NCI-H460 (cell line): ENCODE results near the gene KRTAP10-11. TPM values are rescaled to one million over a fixed set of nuclear protein-coding genes. Genes with fewer than 3 reads are reported as not detected.
"Not testable (repeated sequence)": the region's sequence is repeated elsewhere in the genome, so short reads cannot be mapped to it uniquely, and the experiment has no call there.

Experiments used
- DNase-seq: peaks from one replicate; pipeline ENCODE4 v3.0.0-alpha.2; 2016; ENCODE audit warnings: low read depth; ENCODE audit errors: extremely low read depth
- total RNA-seq: library from RNA; depleted of rRNA; stranded (reverse); fragments of >200 nt; shearing (Covaris generic); gene quantifications from 2 replicates; pipeline ENCODE4 v1.2.3, GENCODE V29; 2014

The KRTAP10-11 gene
- total RNA-seq, 1 experiment from 2014 or later = not detected

GRCh38 chr21:44658913-44659595 lies 12.8 kb downstream of the KRTAP10-11 start:
- DNase-seq = no peak

- not testable (repeated sequence) for DNase-seq
Measured at GRCh38 chr21:44661567-44661966, 15.4 kb downstream of the KRTAP10-11 start.

GRCh38 chr21:44664691-44665090 lies 18.5 kb downstream of the KRTAP10-11 start:
- DNase-seq = no peak

GRCh38 chr21:44666401-44667320 lies 20.4 kb downstream of the KRTAP10-11 start, which contains the start of gene KRTAP12-2:
Gene KRTAP12-2, minus strand, starts transcription at chr21:44666927. Its CDS starts 41 bp downstream, at chr21:44666886.
- DNase-seq = no peak

- no peak for DNase-seq
Measured at GRCh38 chr21:44667612-44668011, 21.4 kb downstream of the KRTAP10-11 start.

- DNase-seq = no peak
Measured at GRCh38 chr21:44670642-44671432, 24.6 kb downstream of the KRTAP10-11 start.

- no peak for DNase-seq
Measured at GRCh38 chr21:44671911-44672310, 25.7 kb downstream of the KRTAP10-11 start.

- no peak for DNase-seq
Measured at GRCh38 chr21:44677881-44678280, 31.7 kb downstream of the KRTAP10-11 start.

GRCh38 chr21:44681152-44681551 lies 34.9 kb downstream of the KRTAP10-11 start:
- DNase-seq = no peak

- no peak for DNase-seq
Measured at GRCh38 chr21:44681861-44682579, 35.8 kb downstream of the KRTAP10-11 start, which contains the start of gene KRTAP12-1. Gene KRTAP12-1, minus strand, starts transcription at chr21:44682163. Its CDS starts 40 bp downstream, at chr21:44682123.

GRCh38 chr21:44682580-44683151 lies 36.5 kb downstream of the KRTAP10-11 start:
- DNase-seq = no peak

GRCh38 chr21:44684077-44684476 lies 37.9 kb downstream of the KRTAP10-11 start:
- no peak for DNase-seq

- no peak for DNase-seq
Measured at GRCh38 chr21:44684483-44684882, 38.3 kb downstream of the KRTAP10-11 start.

GRCh38 chr21:44685050-44685449 lies 38.8 kb downstream of the KRTAP10-11 start:
- not testable (repeated sequence) for DNase-seq

- DNase-seq = no peak
Measured at GRCh38 chr21:44686000-44686781, 40.0 kb downstream of the KRTAP10-11 start.

GRCh38 chr21:44686843-44687561 lies 40.8 kb downstream of the KRTAP10-11 start:
- DNase-seq = no peak

- no peak for DNase-seq
Measured at GRCh38 chr21:44687671-44688070, 41.5 kb downstream of the KRTAP10-11 start.

GRCh38 chr21:44689740-44690139 lies 43.5 kb downstream of the KRTAP10-11 start:
- not testable (repeated sequence) for DNase-seq
